Occipital lobe (tissue), 2 donors: ENCODE measurements around the gene FGD3. TPM values are rescaled to one million over a fixed set of nuclear protein-coding genes. Genes with fewer than 3 reads are reported as not detected.

ENCODE experiments used
- DNase-seq: peaks from one replicate; lab custom pipeline; 2025; lab: John Stamatoyannopoulos, UW
- total RNA-seq: library from RNA; depleted of rRNA; stranded (reverse); fragments of >200 nt; gene quantifications from one replicate; pipeline ENCODE4 v1.2.3, GENCODE V29; 2014

FGD3 gene
- total RNA-seq, 1 donor from 2014 or later, result 14.2 TPM

- DNase-seq, result no peak
Measured at GRCh38 chr9:92954886-92955285, 7.6 kb downstream of the FGD3 start.

GRCh38 chr9:92960561-92961290, 13.4 kb downstream of the FGD3 start:
- DNase-seq, result no peak

GRCh38 chr9:92961627-92962302, 14.4 kb downstream of the FGD3 start:
- DNase-seq, result no peak

- no peak for DNase-seq
Measured at GRCh38 chr9:92962303-92962649, 15.0 kb downstream of the FGD3 start.

- no peak for DNase-seq
Measured at GRCh38 chr9:92962846-92963245, 15.5 kb downstream of the FGD3 start.

GRCh38 chr9:92963831-92964606, 16.7 kb downstream of the FGD3 start:
- no peak for DNase-seq

- no peak for DNase-seq
Measured at GRCh38 chr9:92964607-92965060, 17.3 kb downstream of the FGD3 start.

- no peak for DNase-seq
Measured at GRCh38 chr9:92965061-92965758, 17.9 kb downstream of the FGD3 start.

- no peak for DNase-seq
Measured at GRCh38 chr9:92965759-92966517, 18.6 kb downstream of the FGD3 start.

- no peak for DNase-seq
Measured at GRCh38 chr9:92966518-92966800, 19.1 kb downstream of the FGD3 start.

- no peak for DNase-seq
Measured at GRCh38 chr9:92968081-92968480, 20.8 kb downstream of the FGD3 start.

GRCh38 chr9:92969516-92970466, 22.5 kb downstream of the FGD3 start:
- no peak for DNase-seq

GRCh38 chr9:92970467-92970923, 23.2 kb downstream of the FGD3 start:
- DNase-seq, result no peak

- no peak for DNase-seq
Measured at GRCh38 chr9:92971121-92971520, 23.8 kb downstream of the FGD3 start.

- DNase-seq, result no peak
Measured at GRCh38 chr9:92971776-92972175, 24.5 kb downstream of the FGD3 start.

- no peak for DNase-seq
Measured at GRCh38 chr9:92973700-92974099, 26.4 kb downstream of the FGD3 start.

GRCh38 chr9:92974161-92974661, 26.9 kb downstream of the FGD3 start:
- DNase-seq, result no peak

- DNase-seq, result no peak
Measured at GRCh38 chr9:92974761-92975755, 27.7 kb downstream of the FGD3 start.

- no peak for DNase-seq
Measured at GRCh38 chr9:92976431-92976830, 29.1 kb downstream of the FGD3 start.
